ENCODE results near the gene COX8A. TPM values are rescaled to one million over a fixed set of nuclear protein-coding genes. Genes with fewer than 3 reads are reported as not detected.

The COX8A gene
- total RNA-seq, 1 experiment from 2014 or later: 587 TPM

DNA sequence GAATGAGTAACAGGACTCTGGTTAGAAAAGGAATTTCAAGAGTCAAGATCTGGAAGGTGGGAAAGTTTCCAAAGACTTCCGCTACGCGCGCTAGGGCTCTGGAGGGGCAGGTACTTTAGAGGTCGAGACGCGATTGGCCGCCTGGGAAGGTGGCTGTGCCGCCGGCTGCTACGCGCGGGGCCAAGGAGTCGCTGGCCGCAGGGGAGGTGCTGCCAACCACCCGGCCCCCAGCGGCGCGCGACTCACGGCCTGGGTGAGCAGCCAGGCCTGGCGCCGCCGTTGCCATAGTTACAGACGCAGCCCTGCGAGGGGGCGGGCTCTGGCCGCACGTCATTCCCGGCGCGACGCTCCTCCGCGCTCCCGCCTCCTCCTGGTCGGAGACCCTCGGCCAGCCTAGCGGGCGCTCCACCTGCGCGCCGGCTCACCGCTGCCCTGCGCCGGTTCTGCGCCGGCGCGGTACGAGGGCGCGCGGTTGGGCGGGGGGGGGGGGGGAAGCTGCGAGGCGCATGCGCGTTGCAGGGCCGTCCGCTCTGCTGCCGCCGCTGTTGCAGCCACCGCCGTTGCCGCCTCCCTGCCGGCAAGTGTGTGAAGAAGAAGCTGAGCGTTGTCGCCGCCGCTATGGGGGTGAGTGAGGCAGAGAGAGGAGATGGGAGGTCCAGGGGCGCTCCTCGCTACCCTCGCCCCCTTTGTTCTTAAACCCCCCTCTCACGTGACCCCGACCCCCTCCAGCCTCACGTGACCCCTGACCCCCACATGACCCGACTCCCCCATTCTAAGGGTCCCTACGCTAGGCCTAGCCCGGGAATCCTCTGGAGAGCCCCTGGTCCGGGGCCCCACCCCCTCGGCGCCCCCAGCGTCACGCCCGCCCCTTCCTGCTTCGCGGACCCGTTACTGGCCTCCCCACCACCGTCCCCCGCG, 35.7 kb upstream of the COX8A start, which contains the start of gene NAA40 (continued):
- TF ChIP-seq, protein P1, sequence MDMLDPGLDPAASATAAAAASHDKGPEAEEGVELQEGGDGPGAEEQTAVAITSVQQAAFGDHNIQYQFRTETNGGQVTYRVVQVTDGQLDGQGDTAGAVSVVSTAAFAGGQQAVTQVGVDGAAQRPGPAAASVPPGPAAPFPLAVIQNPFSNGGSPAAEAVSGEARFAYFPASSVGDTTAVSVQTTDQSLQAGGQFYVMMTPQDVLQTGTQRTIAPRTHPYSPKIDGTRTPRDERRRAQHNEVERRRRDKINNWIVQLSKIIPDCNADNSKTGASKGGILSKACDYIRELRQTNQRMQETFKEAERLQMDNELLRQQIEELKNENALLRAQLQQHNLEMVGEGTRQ (CRISPR knock-in tag; IDR thresholded peaks at IDR 0.05): peak; percentile 94
- TF ChIP-seq, protein P2, sequence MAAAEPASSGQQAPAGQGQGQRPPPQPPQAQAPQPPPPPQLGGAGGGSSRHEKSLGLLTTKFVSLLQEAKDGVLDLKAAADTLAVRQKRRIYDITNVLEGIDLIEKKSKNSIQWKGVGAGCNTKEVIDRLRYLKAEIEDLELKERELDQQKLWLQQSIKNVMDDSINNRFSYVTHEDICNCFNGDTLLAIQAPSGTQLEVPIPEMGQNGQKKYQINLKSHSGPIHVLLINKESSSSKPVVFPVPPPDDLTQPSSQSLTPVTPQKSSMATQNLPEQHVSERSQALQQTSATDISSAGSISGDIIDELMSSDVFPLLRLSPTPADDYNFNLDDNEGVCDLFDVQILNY (CRISPR knock-in tag; IDR thresholded peaks at IDR 0.05): peak; percentile 89

DNA sequence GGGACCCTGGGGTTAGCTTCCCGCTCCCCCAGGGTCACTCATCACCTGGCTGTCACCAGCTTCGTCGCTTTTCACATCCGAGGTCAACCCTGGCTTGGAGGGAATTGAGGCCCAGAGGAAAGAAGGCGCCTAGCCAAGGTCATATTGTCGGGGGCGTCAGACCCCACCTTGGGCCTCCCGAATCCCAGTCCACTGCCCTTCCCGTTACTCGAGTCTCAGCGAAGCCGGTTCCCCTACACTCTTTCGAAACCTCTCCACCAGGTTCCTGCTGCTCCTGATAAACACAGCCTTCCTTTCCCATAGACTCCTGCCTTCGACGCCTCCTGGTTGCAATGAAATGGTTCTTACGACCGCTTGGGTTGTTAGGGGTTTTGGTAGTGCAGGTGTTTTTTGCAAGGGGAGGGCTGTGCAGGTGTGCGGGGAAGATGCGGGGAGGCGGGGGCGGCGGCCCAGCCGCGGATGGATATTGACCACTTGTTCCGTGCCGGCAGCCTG, 35.0 kb upstream of the COX8A start:
- CTCF ChIA-PET: interaction anchor here (0.5 to 3.6 kb wide), 12 partner anchors 13 to 1985 kb away, joined by 3 to 21 read pairs (median 3); partner anchors contain the start of gene ZFTA
- H3K27ac Mint-ChIP-seq: peak overlapping the region; percentile 85
- ATAC-seq (no peak), DNase-seq (ENCODE audit: low spot score) (no peak)
- H3K27me3 Mint-ChIP-seq (ENCODE audit: low read depth): peaks cover 5% of the 10 kb centered on the region; the same call in 1 of the 2 replicates
- POLR2A ChIA-PET: interaction anchor here (0.6 to 1.5 kb wide), 2 partner anchors 20 to 22 kb away, joined by 3 to 8 read pairs; partner anchors contain the start of gene RCOR2
- H3K4me3 Mint-ChIP-seq: peak overlapping the region; percentile 80
- no peaks in the 10 kb centered on the region for H3K36me3 Mint-ChIP-seq
- peaks cover 18% of the 10 kb centered on the region for H3K4me1 Mint-ChIP-seq
- no peaks in the 10 kb centered on the region for H3K9me3 Mint-ChIP-seq
- TF ChIP-seq ZNF121 (CRISPR knock-in tag; IDR thresholded peaks at IDR 0.05) (no peak), CBFB (CRISPR knock-in tag; IDR thresholded peaks at IDR 0.05; ENCODE audit: low read depth) (no peak), MXD4 (CRISPR knock-in tag; IDR thresholded peaks at IDR 0.05; ENCODE audit: borderline replicate concordance) (no peak), KAT7 (CRISPR knock-in tag; IDR thresholded peaks at IDR 0.05; ENCODE audit: borderline replicate concordance) (no peak), MYBL2 (CRISPR knock-in tag; IDR thresholded peaks at IDR 0.05) (no peak), ZNF416 (CRISPR knock-in tag; IDR thresholded peaks at IDR 0.05) (no peak)
- TF ChIP-seq, protein P3, sequence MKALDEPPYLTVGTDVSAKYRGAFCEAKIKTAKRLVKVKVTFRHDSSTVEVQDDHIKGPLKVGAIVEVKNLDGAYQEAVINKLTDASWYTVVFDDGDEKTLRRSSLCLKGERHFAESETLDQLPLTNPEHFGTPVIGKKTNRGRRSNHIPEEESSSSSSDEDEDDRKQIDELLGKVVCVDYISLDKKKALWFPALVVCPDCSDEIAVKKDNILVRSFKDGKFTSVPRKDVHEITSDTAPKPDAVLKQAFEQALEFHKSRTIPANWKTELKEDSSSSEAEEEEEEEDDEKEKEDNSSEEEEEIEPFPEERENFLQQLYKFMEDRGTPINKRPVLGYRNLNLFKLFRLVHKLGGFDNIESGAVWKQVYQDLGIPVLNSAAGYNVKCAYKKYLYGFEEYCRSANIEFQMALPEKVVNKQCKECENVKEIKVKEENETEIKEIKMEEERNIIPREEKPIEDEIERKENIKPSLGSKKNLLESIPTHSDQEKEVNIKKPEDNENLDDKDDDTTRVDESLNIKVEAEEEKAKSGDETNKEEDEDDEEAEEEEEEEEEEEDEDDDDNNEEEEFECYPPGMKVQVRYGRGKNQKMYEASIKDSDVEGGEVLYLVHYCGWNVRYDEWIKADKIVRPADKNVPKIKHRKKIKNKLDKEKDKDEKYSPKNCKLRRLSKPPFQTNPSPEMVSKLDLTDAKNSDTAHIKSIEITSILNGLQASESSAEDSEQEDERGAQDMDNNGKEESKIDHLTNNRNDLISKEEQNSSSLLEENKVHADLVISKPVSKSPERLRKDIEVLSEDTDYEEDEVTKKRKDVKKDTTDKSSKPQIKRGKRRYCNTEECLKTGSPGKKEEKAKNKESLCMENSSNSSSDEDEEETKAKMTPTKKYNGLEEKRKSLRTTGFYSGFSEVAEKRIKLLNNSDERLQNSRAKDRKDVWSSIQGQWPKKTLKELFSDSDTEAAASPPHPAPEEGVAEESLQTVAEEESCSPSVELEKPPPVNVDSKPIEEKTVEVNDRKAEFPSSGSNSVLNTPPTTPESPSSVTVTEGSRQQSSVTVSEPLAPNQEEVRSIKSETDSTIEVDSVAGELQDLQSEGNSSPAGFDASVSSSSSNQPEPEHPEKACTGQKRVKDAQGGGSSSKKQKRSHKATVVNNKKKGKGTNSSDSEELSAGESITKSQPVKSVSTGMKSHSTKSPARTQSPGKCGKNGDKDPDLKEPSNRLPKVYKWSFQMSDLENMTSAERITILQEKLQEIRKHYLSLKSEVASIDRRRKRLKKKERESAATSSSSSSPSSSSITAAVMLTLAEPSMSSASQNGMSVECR (CRISPR knock-in tag; IDR thresholded peaks at IDR 0.05; ENCODE audit: borderline replicate concordance): no peak
- TF ChIP-seq, protein P4, sequence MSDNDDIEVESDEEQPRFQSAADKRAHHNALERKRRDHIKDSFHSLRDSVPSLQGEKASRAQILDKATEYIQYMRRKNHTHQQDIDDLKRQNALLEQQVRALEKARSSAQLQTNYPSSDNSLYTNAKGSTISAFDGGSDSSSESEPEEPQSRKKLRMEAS (CRISPR knock-in tag; IDR thresholded peaks at IDR 0.05): no peak
- TF ChIP-seq, protein P5, sequence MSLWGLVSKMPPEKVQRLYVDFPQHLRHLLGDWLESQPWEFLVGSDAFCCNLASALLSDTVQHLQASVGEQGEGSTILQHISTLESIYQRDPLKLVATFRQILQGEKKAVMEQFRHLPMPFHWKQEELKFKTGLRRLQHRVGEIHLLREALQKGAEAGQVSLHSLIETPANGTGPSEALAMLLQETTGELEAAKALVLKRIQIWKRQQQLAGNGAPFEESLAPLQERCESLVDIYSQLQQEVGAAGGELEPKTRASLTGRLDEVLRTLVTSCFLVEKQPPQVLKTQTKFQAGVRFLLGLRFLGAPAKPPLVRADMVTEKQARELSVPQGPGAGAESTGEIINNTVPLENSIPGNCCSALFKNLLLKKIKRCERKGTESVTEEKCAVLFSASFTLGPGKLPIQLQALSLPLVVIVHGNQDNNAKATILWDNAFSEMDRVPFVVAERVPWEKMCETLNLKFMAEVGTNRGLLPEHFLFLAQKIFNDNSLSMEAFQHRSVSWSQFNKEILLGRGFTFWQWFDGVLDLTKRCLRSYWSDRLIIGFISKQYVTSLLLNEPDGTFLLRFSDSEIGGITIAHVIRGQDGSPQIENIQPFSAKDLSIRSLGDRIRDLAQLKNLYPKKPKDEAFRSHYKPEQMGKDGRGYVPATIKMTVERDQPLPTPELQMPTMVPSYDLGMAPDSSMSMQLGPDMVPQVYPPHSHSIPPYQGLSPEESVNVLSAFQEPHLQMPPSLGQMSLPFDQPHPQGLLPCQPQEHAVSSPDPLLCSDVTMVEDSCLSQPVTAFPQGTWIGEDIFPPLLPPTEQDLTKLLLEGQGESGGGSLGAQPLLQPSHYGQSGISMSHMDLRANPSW (CRISPR knock-in tag; conservative IDR thresholded peaks at IDR 0.05; ENCODE audit: low read depth): no peak
- TF ChIP-seq, protein P6, sequence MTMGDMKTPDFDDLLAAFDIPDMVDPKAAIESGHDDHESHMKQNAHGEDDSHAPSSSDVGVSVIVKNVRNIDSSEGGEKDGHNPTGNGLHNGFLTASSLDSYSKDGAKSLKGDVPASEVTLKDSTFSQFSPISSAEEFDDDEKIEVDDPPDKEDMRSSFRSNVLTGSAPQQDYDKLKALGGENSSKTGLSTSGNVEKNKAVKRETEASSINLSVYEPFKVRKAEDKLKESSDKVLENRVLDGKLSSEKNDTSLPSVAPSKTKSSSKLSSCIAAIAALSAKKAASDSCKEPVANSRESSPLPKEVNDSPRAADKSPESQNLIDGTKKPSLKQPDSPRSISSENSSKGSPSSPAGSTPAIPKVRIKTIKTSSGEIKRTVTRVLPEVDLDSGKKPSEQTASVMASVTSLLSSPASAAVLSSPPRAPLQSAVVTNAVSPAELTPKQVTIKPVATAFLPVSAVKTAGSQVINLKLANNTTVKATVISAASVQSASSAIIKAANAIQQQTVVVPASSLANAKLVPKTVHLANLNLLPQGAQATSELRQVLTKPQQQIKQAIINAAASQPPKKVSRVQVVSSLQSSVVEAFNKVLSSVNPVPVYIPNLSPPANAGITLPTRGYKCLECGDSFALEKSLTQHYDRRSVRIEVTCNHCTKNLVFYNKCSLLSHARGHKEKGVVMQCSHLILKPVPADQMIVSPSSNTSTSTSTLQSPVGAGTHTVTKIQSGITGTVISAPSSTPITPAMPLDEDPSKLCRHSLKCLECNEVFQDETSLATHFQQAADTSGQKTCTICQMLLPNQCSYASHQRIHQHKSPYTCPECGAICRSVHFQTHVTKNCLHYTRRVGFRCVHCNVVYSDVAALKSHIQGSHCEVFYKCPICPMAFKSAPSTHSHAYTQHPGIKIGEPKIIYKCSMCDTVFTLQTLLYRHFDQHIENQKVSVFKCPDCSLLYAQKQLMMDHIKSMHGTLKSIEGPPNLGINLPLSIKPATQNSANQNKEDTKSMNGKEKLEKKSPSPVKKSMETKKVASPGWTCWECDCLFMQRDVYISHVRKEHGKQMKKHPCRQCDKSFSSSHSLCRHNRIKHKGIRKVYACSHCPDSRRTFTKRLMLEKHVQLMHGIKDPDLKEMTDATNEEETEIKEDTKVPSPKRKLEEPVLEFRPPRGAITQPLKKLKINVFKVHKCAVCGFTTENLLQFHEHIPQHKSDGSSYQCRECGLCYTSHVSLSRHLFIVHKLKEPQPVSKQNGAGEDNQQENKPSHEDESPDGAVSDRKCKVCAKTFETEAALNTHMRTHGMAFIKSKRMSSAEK (CRISPR knock-in tag; IDR thresholded peaks at IDR 0.05; ENCODE audit: borderline replicate concordance): no peak
- TF ChIP-seq, protein P7, sequence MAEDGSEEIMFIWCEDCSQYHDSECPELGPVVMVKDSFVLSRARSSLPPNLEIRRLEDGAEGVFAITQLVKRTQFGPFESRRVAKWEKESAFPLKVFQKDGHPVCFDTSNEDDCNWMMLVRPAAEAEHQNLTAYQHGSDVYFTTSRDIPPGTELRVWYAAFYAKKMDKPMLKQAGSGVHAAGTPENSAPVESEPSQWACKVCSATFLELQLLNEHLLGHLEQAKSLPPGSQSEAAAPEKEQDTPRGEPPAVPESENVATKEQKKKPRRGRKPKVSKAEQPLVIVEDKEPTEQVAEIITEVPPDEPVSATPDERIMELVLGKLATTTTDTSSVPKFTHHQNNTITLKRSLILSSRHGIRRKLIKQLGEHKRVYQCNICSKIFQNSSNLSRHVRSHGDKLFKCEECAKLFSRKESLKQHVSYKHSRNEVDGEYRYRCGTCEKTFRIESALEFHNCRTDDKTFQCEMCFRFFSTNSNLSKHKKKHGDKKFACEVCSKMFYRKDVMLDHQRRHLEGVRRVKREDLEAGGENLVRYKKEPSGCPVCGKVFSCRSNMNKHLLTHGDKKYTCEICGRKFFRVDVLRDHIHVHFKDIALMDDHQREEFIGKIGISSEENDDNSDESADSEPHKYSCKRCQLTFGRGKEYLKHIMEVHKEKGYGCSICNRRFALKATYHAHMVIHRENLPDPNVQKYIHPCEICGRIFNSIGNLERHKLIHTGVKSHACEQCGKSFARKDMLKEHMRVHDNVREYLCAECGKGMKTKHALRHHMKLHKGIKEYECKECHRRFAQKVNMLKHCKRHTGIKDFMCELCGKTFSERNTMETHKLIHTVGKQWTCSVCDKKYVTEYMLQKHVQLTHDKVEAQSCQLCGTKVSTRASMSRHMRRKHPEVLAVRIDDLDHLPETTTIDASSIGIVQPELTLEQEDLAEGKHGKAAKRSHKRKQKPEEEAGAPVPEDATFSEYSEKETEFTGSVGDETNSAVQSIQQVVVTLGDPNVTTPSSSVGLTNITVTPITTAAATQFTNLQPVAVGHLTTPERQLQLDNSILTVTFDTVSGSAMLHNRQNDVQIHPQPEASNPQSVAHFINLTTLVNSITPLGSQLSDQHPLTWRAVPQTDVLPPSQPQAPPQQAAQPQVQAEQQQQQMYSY (CRISPR knock-in tag; IDR thresholded peaks at IDR 0.05): no peak
- TF ChIP-seq, protein P8, sequence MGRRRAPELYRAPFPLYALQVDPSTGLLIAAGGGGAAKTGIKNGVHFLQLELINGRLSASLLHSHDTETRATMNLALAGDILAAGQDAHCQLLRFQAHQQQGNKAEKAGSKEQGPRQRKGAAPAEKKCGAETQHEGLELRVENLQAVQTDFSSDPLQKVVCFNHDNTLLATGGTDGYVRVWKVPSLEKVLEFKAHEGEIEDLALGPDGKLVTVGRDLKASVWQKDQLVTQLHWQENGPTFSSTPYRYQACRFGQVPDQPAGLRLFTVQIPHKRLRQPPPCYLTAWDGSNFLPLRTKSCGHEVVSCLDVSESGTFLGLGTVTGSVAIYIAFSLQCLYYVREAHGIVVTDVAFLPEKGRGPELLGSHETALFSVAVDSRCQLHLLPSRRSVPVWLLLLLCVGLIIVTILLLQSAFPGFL (CRISPR knock-in tag; IDR thresholded peaks at IDR 0.05; ENCODE audit: borderline replicate concordance): no peak
